PC-3 (cell line): ENCODE measurements around the gene RPP25. TPM values are rescaled to one million over a fixed set of nuclear protein-coding genes. Genes with fewer than 3 reads are reported as not detected.
"Not testable (repeated sequence)": the region's sequence is repeated elsewhere in the genome, so short reads cannot be mapped to it uniquely, and the experiment has no call there.

Experiments used
- ATAC-seq: fragments of 200-7000 bp; cut with Tn5 transposase; 2 replicates; pipeline ENCODE4 v1.9.1; 2020; ENCODE audit warnings: mild to moderate bottlenecking, moderate library complexity
- BruUV-seq: library from RNA; stranded (reverse); fragments of 400-500 nt; replicated peaks from 2 replicates; lab custom pipeline; 2021; lab: Mats Ljungman, UMichigan
- CTCF ChIA-PET: fragments of 300-600 bp; sonication (Branson Sonifier 250); formaldehyde crosslinking; loops from one replicate; lab custom pipeline; 2022; ENCODE audit warnings: antibody characterized with exemption; lab: Charles Lee
- POLR2A ChIA-PET: fragments of 300-600 bp; sonication (Branson Sonifier 250); formaldehyde crosslinking; loops from one replicate; lab custom pipeline; 2022; ENCODE audit warnings: antibody characterized with exemption; ENCODE audit not compliant: unreplicated experiment; lab: Charles Lee
- DNase-seq: peaks from one replicate; pipeline ENCODE4 v3.0.0-alpha.2; 2015
- H2AFZ ChIP-seq: fragments of 300-600 bp; sonication (generic); 2 replicates; pipeline ENCODE4 v1.6.0; 2016; ENCODE audit warnings: antibody characterized with exemption, low read length
- H3F3A ChIP-seq: fragments of 300-600 bp; sonication (generic); one replicate; pipeline ENCODE4 v1.6.0; 2017; ENCODE audit warnings: antibody characterized with exemption, low read length, control low read depth, mild to moderate bottlenecking; ENCODE audit not compliant: unreplicated experiment
- H3K27ac ChIP-seq: fragments of 300-600 bp; sonication (generic); 2 replicates; pipeline ENCODE4 v1.5.1; 2016; ENCODE audit warnings: mild to moderate bottlenecking, low read length
- H3K27me3 ChIP-seq: fragments of 300-600 bp; sonication (generic); 2 replicates; pipeline ENCODE4 v1.6.1; 2016; ENCODE audit warnings: low read length, mixed read lengths
- H3K36me3 ChIP-seq: fragments of 300-600 bp; sonication (generic); 2 replicates; pipeline ENCODE4 v1.6.1; 2016; ENCODE audit warnings: low read depth, mixed run types, low read length, mixed read lengths
- H3K4me1 ChIP-seq: fragments of 300-600 bp; sonication (generic); 2 replicates; pipeline ENCODE4 v1.5.1; 2016; ENCODE audit warnings: low read length; ENCODE audit not compliant: insufficient read depth
- H3K4me2 ChIP-seq: fragments of 300-600 bp; sonication (generic); 2 replicates; pipeline ENCODE4 v1.6.0; 2016; ENCODE audit warnings: low read length
- H3K4me3 ChIP-seq: fragments of 300-600 bp; sonication (generic); 2 replicates; pipeline ENCODE4 v1.5.1; 2016; ENCODE audit warnings: mild to moderate bottlenecking, low read length, mixed read lengths
- H3K79me2 ChIP-seq: fragments of 300-600 bp; sonication (generic); 2 replicates; pipeline ENCODE4 v1.6.1; 2017; ENCODE audit warnings: low read length, mixed read lengths
- H3K9ac ChIP-seq: fragments of 300-600 bp; sonication (generic); 2 replicates; pipeline ENCODE4 v1.6.0; 2016; ENCODE audit warnings: mild to moderate bottlenecking, low read length
- H3K9me2 ChIP-seq: fragments of 300-600 bp; sonication (generic); replicated peaks from 2 replicates; pipeline ENCODE4 v1.6.1; 2016; ENCODE audit warnings: mixed run types, low read length, mixed read lengths
- H3K9me3 ChIP-seq: fragments of 300-600 bp; sonication (generic); 2 replicates; pipeline ENCODE4 v1.6.1; 2016; ENCODE audit warnings: low read length, mixed read lengths
- H4K20me1 ChIP-seq: fragments of 300-600 bp; sonication (generic); 2 replicates; pipeline ENCODE4 v1.6.1; 2016; ENCODE audit warnings: low read length, mixed read lengths
- CTCF ChIP-seq: fragments of 300-600 bp; sonication (generic); conservative IDR thresholded peaks from 2 replicates; pipeline ENCODE4 v1.5.1; 2017; ENCODE audit warnings: antibody characterized with exemption, low read depth, mild to moderate bottlenecking, low read length
- EZH2 ChIP-seq: fragments of 300-600 bp; sonication (generic); IDR thresholded peaks from one replicate; pipeline ENCODE4 v1.6.1; 2017; ENCODE audit warnings: antibody characterized with exemption, mild to moderate bottlenecking, low read length; ENCODE audit not compliant: unreplicated experiment
- EZH2phosphoT487 ChIP-seq: fragments of 300-600 bp; sonication (generic); IDR thresholded peaks from 2 replicates; pipeline ENCODE4 v1.6.1; 2018; ENCODE audit warnings: mild to moderate bottlenecking, antibody characterized with exemption, low read length, borderline replicate concordance
- intact Hi-C: fragments of 100-400 bp; cut with micrococcal nuclease; formaldehyde crosslinking; loops from 2 replicates; pipeline ENCODE4 v1.9.0; 2023
- total RNA-seq: library from RNA; depleted of rRNA; stranded (reverse); fragments of >200 nt; gene quantifications from 2 replicates; pipeline ENCODE4 v1.2.3, GENCODE V29; 2014

Gene RPP25
- total RNA-seq, 1 experiment from 2014 or later = 6.6 TPM

DNA sequence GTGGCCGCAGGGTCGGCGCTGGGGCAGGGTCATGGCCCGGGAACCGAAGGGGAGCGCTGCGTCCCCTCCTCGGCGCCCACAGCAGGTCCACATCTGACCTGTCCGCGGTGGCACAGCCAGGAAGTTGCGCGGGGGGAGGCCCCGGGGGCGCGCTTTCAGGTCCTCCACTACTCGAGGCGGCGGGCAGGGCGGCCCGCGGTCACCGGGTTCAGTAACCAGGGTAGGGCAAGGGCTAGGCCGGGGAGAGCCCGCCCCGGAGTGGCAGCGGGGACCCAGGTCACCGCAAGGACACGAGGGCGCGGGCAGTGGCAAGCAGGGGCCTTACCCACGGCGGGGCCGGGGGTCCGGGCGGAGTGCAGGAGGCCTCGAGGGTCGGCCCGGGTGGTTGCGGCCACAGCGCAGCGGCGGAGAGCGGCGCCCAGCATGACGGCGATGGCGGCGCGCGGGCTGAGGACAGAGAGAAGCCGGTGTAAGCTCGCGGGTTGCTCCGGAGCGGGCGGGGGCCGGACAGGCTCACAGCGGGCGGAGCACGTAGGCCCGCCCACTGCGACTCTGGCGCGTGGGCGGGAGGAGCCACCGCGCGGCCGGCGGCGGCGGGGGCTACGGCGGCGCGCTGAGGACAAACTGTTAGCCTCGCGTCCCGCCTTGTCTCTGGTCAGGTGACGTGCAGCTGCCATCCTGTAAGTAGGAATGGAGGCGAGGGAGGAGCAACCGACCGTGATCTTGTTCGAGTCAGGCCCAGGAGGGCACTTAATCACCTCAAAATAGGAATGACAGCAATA, 18.8 kb downstream of the RPP25 start, which contains the start of gene COX5A:
Gene COX5A (minus strand): TSS at position 484 of the 782 bp plus-strand sequence. CDS start 59 bp downstream, at position 425.
- TF ChIP-seq EZH2 = no peak
- peak; percentile 97 for ATAC-seq
- peak within 1 kb of the TSS; percentile 52 for H3K27ac ChIP-seq
- H3K9ac ChIP-seq = peak within 1 kb of the TSS; percentile 92
- ChIA-PET CTCF (no interaction called here), POLR2A (no interaction called here)
- H3K4me1 ChIP-seq = peaks cover 8% of the 10 kb centered on the region; the same call in 1 of the 2 replicates
- H4K20me1 ChIP-seq = peaks cover 8% of the 10 kb centered on the region; the same call in 1 of the 2 replicates
- H3F3A ChIP-seq = no peaks in the 10 kb centered on the region
- DNase-seq = peak; percentile 96
- no TSS peak for BruUV-seq
- H3K27me3 ChIP-seq = no peaks in the 10 kb centered on the region
- H3K79me2 ChIP-seq = peaks cover 51% of the 10 kb centered on the region
- intact Hi-C loops = loop anchor here (5.0 to 10.0 kb wide), 2 partner anchors 35 to 393 kb away; partner anchors contain the start of gene ARID3B
- peak within 1 kb of the TSS; percentile 99 for H2AFZ ChIP-seq
- H3K36me3 ChIP-seq = no peaks in the 10 kb centered on the region; the same call in 1 of the 2 replicates
- no peaks in the 10 kb centered on the region for H3K9me3 ChIP-seq
- peak within 1 kb of the TSS; percentile 99 for H3K4me3 ChIP-seq
- H3K9me2 ChIP-seq = no peaks in the 10 kb centered on the region
- peak within 1 kb of the TSS; percentile 87 for H3K4me2 ChIP-seq

DNA sequence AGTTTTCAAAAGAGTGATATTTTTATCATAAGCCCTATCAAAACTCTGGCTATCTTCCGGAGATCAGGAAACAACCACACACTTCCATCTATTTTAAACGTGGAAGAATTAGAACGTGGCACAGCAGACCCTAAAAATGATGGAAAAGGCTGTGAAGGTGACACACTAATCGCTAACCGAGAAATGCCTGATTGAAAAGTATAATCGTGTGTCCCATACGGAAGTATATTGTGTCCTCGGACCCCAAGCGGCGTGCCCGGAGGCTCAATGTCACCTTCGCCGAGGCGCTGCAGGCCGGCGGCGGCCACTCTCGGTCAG, 19.3 kb downstream of the RPP25 start:
- Histone ChIP-seq H3K27ac (peak overlapping the region; percentile 52), H3F3A (no peaks in the 10 kb centered on the region), H3K36me3 (no peaks in the 10 kb centered on the region; the same call in 1 of the 2 replicates), H3K9me3 (no peaks in the 10 kb centered on the region), H3K79me2 (peaks cover 56% of the 10 kb centered on the region), H3K9ac (peak overlapping the region; percentile 92), H4K20me1 (peaks cover 8% of the 10 kb centered on the region; the same call in 1 of the 2 replicates), H3K4me1 (peaks cover 8% of the 10 kb centered on the region; the same call in 1 of the 2 replicates), H3K27me3 (no peaks in the 10 kb centered on the region), H3K9me2 (no peaks in the 10 kb centered on the region), H2AFZ (peak overlapping the region; percentile 82), H3K4me2 (peak overlapping the region; percentile 87), H3K4me3 (peak overlapping the region; percentile 99)
- BruUV-seq = no TSS peak
- no peak for ATAC-seq
- POLR2A ChIA-PET = no interaction called here
- intact Hi-C loops = loop anchor here (5.0 to 10.0 kb wide), 2 partner anchors 35 to 392 kb away; partner anchors contain the start of gene ARID3B
- TF ChIP-seq CTCF (no peak), EZH2 (no peak), EZH2phosphoT487 (no peak)
- no peak for DNase-seq
- CTCF ChIA-PET = no interaction called here

DNA sequence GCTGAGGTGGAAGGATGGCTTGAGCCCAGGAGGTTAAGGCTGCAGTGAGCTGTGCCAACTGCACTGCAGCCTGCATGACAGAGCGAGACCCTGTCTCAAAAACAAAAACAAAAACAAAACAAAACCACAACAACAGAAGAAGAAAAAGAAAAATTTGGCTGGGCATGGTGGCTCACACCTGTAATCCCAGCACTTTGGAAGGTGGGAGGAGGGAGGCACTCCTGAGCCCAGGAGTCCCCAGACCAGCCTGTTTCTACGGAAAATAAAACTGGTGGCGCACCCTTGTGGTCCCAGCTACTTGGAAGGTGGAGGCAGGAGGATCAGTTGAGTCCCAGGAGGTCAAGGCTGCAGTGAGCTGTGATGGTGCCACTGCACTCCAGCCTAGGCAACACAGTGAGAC, 21.4 kb downstream of the RPP25 start:
- Histone ChIP-seq H3K79me2 (peaks cover 72% of the 10 kb centered on the region), H3K4me2 (peak overlapping the region; percentile 23; the same call in 1 of the 2 replicates)
- H3K9me2 ChIP-seq, H2AFZ ChIP-seq, H3K27ac ChIP-seq, H3K9me3 ChIP-seq, BruUV-seq, ATAC-seq, CTCF ChIA-PET, H4K20me1 ChIP-seq, H3K36me3 ChIP-seq, H3F3A ChIP-seq, H3K4me1 ChIP-seq, H3K9ac ChIP-seq, H3K27me3 ChIP-seq, H3K4me3 ChIP-seq: not testable (repeated sequence)
- peak; percentile 29; the same call in 1 of the 2 replicates for TF ChIP-seq CTCF
- peak; percentile 39 for DNase-seq
- POLR2A ChIA-PET = interaction anchor here (0.6 kb wide), 1 partner anchor 28 kb away, joined by 3 read pairs; no protein-coding TSS in a partner anchor
- intact Hi-C loops = loop anchor here (5.0 to 10.0 kb wide), 2 partner anchors 33 to 390 kb away; partner anchors contain the start of gene ARID3B
